NCI-H69 (cell line): ENCODE measurements around the gene FNTB.

ENCODE experiments used
- DNase-seq: peaks from one replicate; lab custom pipeline; 2025; lab: John Stamatoyannopoulos, UW

The FNTB gene

DNA sequence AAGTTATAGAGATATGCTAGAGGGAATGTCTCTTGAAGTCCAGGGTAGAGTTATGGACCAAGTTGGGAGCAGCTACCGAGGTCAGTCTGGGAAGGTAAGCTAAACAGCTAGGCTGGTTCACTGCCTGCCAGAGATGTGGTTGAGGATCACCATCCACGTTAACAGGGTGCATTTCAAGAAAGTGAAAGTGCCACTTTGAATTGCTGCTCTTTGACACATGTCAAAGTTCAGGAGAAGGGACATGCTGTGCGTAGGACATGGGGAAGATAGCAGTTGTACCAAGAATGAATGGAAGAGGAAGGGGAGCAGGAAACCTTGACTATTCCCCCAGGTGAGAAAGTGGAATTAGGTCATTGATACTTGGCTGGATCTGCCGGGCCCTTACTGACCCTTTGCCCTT, 66.1 kb downstream of the FNTB start:
- no peak for DNase-seq

DNA sequence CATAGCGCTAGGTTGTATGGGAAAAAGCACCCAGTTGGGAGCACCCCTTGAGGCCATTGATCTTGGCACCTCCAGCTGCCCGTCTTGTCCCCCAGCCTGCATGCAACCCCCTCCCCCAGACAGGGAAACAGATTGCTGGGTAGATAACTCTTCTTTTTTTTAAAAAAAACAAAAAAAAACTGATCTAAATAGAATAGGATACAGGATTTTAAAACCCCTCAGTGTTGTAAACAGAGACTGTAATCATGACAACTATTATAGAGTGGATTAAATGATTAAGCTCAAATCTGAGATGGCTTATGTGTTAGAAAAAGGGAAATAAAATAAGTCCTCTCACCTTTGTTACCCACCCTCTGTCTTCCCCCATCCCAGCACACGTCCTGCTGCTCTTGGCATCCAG, 66.8 kb downstream of the FNTB start:
- DNase-seq = no peak

- DNase-seq = no peak
Measured at GRCh38 chr14:65054471-65055085, 67.9 kb downstream of the FNTB start.

DNA sequence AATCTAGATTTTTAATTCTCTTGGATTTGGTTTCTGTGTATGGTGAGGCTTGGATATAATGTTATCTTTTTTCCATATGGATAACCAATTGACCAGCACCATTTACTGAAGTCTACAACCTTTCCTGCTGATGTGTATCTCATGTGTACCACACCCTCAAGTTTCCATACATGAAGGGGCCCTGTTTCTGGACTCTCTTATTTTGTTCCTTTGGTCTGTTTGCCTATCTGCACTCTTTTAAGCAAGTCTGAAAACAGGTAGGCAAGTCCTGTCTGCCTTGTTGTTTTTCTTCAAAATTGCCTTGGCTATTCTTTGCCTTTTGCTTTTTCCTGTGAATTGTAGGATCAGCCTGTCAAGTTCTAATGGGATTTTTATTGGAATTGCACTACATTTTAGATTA, 71.0 kb downstream of the FNTB start:
- DNase-seq = no peak

GRCh38 chr14:65062096-65063075, 75.7 kb downstream of the FNTB start:
- DNase-seq = no peak

DNA sequence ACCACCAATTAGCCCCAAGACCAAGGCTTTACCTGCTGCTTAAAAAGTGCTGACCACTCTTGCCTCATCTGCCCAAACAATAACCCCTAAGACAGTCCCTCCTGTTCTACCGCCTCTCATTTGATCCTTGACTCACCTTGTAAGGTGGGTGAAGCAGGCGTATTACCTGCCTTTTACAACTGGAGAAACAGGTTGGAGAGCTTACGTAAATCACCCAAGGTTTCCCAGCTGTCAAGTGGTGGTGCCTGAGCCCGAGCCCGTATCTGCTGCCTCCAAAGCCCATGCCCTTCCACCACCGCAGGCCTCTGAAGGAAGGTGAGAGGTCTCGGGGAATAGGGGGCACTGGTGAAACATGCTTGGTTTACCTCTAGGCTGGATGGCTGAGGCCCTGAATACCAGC, 79.0 kb downstream of the FNTB start:
- no peak for DNase-seq

GRCh38 chr14:65069874-65070413, 83.2 kb downstream of the FNTB start:
- no peak for DNase-seq

GRCh38 chr14:65070471-65070976, 83.8 kb downstream of the FNTB start:
- DNase-seq = peak; percentile 96

- no peak for DNase-seq
Measured at GRCh38 chr14:65071544-65071943, 84.8 kb downstream of the FNTB start.

DNA sequence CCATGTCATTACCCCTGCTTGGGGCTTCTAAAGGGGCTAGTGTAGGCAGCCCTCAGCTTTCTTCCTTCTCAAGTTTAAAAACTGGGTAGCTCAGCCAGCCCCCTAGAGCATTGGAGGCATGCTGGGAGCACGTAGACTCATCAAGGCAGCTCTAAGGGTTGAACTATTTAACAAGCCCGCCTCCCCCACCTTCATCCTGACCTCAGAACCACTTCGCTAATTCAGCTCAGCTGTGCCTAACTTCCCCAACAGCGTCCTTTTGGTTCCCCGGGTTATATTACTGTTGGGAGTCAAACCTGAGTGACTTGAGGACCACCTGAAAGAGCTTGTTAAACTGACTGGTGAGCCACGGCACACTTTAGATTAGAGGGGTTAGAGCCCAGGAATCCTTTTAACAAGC, 85.6 kb downstream of the FNTB start:
- DNase-seq = no peak

DNA sequence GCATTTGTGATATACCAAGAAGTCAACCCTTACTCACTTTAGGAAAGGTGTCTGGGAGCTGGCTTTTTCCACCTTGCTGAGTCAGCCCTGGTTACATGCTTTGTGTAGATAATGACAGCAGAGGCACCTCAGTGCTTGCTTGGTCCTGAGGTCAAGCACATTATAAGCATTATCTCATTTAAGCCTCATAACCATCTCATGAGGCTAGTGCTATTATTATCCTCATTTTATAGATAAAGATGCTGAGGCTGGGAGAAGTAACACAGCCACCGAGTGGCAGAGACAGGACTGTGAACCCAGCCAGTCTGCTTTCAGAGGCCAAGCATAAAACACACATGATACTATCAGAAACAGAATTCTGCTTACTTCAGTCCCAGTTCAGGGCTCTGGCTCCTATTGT, 86.2 kb downstream of the FNTB start:
- no peak for DNase-seq

DNA sequence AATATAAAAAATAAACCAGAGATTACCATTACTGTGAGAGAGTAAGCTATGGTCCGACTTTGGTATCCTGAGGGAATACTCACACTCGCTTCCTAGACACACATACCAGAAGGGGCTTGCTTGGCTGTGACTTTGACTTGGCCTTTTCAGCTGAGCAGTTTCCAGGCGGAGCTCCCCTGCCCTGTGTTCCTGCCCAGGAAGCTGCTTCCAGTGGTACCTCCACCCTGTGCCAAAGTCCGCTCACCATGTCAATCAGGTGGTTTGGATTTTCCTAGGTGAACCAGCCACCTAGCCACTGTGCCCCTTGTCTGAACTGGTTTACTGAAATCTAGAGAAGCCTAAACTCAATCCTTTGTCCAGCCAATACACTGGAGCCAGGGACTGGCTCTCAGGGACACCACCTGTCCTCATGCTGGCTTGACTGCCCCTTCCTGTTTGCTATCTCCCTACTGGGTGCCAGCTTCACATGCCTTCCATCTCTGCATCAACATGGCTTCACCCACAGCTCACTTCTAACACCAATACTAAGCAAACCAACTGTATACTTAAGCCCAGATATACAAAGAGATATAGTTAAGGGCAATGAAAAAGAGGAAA, 87.0 kb downstream of the FNTB start:
- DNase-seq = no peak

DNA sequence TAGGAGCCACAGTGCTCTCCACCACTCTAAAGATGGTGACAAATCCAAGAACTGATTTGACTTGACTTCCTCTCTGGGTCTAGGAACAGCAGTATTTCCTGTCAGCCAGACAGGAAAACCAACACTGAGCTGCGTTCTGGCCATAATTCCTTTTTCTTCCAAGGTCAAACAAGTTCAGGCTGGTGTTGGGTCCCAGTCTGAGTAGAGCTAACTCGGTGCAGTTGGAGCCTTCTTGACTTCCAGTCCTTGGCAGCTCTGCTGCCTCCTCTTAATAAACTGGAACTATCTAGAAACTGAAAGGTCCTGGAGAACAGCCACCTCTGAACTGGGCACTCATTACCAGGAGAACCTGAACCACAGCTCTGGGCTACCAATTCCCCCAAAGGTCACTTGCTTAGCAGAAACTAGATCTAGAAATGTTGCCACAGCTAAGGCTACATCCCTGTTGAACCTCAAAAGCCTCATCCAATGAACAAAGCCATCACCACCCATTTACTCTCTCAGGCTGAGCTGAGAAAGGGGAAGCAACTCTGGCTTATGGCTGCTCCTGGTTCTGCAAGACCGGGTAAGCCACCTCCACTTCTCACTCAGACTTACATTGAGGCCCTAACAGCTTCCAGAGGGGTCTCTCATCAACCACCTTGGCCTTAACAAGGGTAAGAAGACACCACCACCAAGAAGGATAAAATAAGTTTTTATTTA, 87.9 kb downstream of the FNTB start:
- DNase-seq = no peak

DNA sequence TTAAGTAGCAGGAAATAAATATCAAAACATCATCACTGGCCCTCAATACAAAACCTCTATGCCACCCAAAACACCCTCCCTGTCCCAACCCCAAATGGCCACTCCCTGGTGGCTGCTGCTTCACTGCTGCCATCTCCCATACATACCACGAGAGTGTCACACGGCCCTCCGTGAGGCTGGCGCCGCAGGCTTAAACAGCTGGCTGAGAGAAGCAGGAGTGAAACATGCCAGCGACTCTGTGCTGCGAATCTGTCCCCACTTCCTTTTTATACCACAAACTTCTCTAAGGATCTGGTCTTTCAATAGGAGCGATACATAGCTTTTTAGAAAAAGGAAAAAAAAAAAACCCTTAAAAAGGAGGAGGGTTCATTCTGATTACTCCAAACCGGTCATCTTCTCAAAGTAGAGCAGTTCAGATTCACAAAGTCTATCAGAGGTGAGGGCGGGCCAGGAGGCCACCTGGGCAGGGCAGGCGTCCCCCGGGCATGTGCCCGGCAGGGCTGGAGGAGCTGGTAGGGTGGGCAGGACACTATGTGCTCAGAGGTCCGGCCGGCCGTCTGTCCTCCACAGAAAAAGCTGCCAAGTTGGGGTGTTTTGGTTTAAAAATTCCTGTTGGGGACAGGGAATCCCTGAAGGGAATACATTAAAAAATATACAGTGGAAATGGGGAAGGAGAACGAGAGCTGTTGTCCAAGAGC, 89.1 kb downstream of the FNTB start:
- no peak for DNase-seq

DNA sequence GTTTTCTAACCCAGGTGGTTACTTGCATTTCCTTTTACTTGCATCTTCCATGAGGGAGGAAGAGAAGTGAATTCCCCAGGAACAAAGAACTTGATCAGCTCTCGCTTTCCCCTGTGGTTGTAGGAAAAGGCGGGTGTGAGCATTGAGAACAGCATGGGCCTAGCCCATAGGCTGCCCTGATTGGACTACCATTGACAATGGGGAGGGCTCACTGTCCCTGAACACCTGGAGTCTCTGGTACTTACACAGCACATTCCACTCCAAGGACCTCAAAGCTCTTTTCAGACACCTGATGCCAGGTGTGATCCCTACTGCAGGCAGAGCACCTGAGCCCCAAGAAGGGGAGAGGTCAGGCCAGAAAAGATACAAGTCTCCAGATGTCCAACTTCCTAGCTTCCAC, 90.6 kb downstream of the FNTB start:
- no peak for DNase-seq

- no peak for DNase-seq
Measured at GRCh38 chr14:65079201-65079600, 92.5 kb downstream of the FNTB start.

DNA sequence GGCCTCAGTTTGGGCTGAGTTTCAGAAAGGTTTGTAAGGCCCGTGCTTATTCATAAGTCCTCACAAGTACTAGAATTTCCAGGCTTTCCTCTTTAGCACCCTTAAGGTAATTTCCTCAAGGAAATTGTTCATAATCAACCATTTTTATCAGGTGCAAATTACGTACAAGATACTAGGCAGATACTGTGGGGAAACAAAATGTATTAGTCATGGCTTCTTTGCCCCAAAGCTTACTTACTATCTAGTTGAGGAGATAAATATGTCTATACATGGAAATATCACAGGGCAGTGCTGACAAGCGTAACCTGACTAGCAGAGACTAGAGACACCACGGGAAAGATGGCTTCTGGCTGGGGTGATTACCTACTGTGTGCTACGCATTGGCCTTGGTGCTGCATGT, 93.1 kb downstream of the FNTB start:
- no peak for DNase-seq

- DNase-seq = no peak
Measured at GRCh38 chr14:65080960-65081747, 94.5 kb downstream of the FNTB start.

- DNase-seq = no peak
Measured at GRCh38 chr14:65082930-65083329, 96.2 kb downstream of the FNTB start.
